ENCODE results near the gene MEX3A. TPM values are rescaled to one million over a fixed set of nuclear protein-coding genes. Genes with fewer than 3 reads are reported as not detected.

MEX3A gene
- total RNA-seq, 1 donor from 2014 or later = 37.6 TPM

DNA sequence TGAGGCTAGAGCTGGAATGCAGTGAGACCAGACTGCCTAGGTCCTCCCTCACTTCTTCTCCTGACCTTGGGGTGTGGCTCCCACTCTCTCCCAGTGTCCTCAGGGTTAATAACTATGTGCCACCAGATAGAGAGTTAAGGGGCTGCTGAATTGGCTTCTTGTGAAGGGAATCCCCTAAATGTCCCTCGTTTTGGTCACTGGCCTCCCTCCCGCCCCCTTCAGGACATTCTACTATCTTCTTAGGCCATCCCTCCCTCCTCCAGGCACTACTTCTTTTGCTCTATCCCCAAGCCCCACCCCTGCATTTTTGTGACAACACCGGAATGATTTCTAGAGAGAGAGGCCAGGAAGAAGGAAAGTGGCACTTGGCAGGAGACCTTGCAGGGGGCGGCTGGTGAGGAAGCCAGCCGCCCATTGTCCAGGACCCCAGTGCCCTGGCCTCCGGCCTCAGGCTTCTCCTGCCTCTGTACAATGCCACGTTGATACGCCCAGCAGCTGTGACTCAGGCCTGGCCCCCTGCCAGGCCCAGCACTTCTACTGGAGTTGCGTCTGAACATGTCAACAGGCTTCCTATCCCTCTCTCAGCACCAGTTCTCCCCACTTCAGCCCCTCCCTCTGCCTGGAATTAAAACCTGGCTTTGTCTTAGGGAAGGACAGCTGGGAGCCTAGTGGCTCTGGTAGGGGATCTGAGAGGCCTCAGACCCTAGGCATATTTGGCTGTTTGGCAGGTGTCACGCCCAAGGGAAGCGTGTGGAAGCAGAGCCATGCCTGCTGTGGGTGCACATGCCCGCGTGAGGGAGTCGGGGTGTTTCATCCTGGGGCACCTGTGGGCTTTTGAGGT, 41.3 kb upstream of the MEX3A start:
- Mint-ChIP-seq H3K9me3 (ENCODE audit: unreplicated experiment) (no peaks in the 10 kb centered on the region), H3K27ac (ENCODE audit: unreplicated experiment) (peak overlapping the region; percentile 100), H3K4me1 (ENCODE audit: low read depth, unreplicated experiment) (peaks cover 72% of the 10 kb centered on the region), H3K36me3 (ENCODE audit: low read depth, unreplicated experiment) (peaks cover 9% of the 10 kb centered on the region), H3K4me3 (ENCODE audit: unreplicated experiment) (peak overlapping the region; percentile 71), H3K27me3 (ENCODE audit: low read depth, unreplicated experiment) (no peaks in the 10 kb centered on the region)
- no peaks in the 10 kb centered on the region for H3K27me3 ChIP-seq (ENCODE audit: insufficient read depth, low read length)
- H3K4me3 ChIP-seq (ENCODE audit: insufficient read depth, low read depth, low read length) = peak overlapping the region; percentile 43
- H3K9me3 ChIP-seq (ENCODE audit: insufficient read depth, low read depth, low read length) = no peaks in the 10 kb centered on the region
- H3K36me3 ChIP-seq (ENCODE audit: insufficient read depth, low read length) = peaks cover 9% of the 10 kb centered on the region
- peak overlapping the region; percentile 100 for H3K27ac ChIP-seq (ENCODE audit: low read depth, low read length)
- peaks cover 51% of the 10 kb centered on the region for H4K20me1 ChIP-seq (ENCODE audit: insufficient read depth, low read length)
- TF ChIP-seq, protein P1, sequence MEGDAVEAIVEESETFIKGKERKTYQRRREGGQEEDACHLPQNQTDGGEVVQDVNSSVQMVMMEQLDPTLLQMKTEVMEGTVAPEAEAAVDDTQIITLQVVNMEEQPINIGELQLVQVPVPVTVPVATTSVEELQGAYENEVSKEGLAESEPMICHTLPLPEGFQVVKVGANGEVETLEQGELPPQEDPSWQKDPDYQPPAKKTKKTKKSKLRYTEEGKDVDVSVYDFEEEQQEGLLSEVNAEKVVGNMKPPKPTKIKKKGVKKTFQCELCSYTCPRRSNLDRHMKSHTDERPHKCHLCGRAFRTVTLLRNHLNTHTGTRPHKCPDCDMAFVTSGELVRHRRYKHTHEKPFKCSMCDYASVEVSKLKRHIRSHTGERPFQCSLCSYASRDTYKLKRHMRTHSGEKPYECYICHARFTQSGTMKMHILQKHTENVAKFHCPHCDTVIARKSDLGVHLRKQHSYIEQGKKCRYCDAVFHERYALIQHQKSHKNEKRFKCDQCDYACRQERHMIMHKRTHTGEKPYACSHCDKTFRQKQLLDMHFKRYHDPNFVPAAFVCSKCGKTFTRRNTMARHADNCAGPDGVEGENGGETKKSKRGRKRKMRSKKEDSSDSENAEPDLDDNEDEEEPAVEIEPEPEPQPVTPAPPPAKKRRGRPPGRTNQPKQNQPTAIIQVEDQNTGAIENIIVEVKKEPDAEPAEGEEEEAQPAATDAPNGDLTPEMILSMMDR (IDR thresholded peaks at IDR 0.05; ENCODE audit: insufficient read depth, low read depth, low read length) = no peak
- TF ChIP-seq EZH2 (IDR thresholded peaks at IDR 0.05; ENCODE audit: insufficient read depth, low read length) = no peak
- no peak overlapping the region for H2AFZ ChIP-seq (ENCODE audit: low read depth, low read length)
- H3K4me1 ChIP-seq (ENCODE audit: insufficient read depth, low read length) = peaks cover 87% of the 10 kb centered on the region
- H3K9ac ChIP-seq (ENCODE audit: low read length) = peak overlapping the region; percentile 93
- FAIRE-seq = no peak
- peaks cover 92% of the 10 kb centered on the region for H3K79me2 ChIP-seq (ENCODE audit: insufficient read depth, low read length)
- peak overlapping the region; percentile 84 for H3K4me2 ChIP-seq (ENCODE audit: low read length)
- DNase-seq (ENCODE audit: low read depth) = peak; percentile 95

DNA sequence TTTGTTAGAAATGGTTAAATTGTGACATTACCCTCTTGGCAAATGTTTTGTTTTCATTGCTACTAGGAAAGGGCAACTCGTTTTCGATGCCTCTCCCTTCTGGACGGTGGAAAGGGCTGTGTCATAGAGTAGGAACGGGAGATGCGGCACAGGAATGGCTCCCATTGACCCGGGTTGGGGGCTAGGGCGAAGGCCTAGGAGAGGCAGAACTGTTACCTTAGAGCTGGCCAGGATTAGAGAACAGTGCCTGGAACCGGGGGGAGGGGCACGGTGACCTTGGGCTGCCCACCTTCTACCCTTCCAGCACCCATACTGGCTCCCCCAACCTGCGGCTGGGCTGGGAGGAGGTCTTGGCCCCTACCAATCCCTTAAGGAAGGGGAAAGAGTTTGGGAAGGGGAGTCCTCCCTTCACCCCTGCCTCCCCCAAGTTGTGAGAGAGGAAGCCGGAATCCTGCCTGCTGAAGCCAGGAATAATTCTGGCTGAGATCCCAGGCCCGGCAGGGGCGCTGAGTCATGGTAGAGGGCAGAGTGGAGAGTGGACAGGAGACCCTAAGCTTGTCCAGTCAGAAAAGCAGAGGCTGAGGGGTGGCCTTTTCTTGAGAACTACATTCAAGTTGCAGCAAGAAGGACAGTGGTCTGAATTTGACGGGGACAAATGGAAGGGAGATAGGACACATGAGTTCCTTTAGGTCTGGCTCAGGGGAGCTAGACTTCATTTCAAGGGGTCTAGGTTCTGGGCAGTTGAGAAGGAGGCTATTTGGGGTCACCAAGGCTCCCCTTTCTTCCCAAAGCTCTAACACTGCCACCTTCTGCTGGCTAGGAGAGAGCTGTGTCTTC, 40.5 kb upstream of the MEX3A start:
- Histone ChIP-seq H3K4me2 (ENCODE audit: low read length) (peak overlapping the region; percentile 84), H3K4me1 (ENCODE audit: insufficient read depth, low read length) (peaks cover 87% of the 10 kb centered on the region), H3K36me3 (ENCODE audit: insufficient read depth, low read length) (peaks cover 12% of the 10 kb centered on the region), H4K20me1 (ENCODE audit: insufficient read depth, low read length) (peaks cover 53% of the 10 kb centered on the region), H3K9me3 (ENCODE audit: insufficient read depth, low read depth, low read length) (no peaks in the 10 kb centered on the region), H3K79me2 (ENCODE audit: insufficient read depth, low read length) (peaks cover 92% of the 10 kb centered on the region), H3K27me3 (ENCODE audit: insufficient read depth, low read length) (no peaks in the 10 kb centered on the region), H3K27ac (ENCODE audit: low read depth, low read length) (peak overlapping the region; percentile 100), H3K4me3 (ENCODE audit: insufficient read depth, low read depth, low read length) (peak overlapping the region; percentile 47), H2AFZ (ENCODE audit: low read depth, low read length) (no peak overlapping the region), H3K9ac (ENCODE audit: low read length) (peak overlapping the region; percentile 93)
- Mint-ChIP-seq H3K9me3 (ENCODE audit: unreplicated experiment) (no peaks in the 10 kb centered on the region), H3K27me3 (ENCODE audit: low read depth, unreplicated experiment) (no peaks in the 10 kb centered on the region), H3K4me3 (ENCODE audit: unreplicated experiment) (peak overlapping the region; percentile 71), H3K4me1 (ENCODE audit: low read depth, unreplicated experiment) (peaks cover 72% of the 10 kb centered on the region), H3K27ac (ENCODE audit: unreplicated experiment) (peak overlapping the region; percentile 100), H3K36me3 (ENCODE audit: low read depth, unreplicated experiment) (peaks cover 8% of the 10 kb centered on the region)
- peak; percentile 83 for DNase-seq (ENCODE audit: low read depth)
- FAIRE-seq = no peak
- TF ChIP-seq, protein P1 (IDR thresholded peaks at IDR 0.05; ENCODE audit: insufficient read depth, low read depth, low read length) = no peak
- TF ChIP-seq EZH2 (IDR thresholded peaks at IDR 0.05; ENCODE audit: insufficient read depth, low read length) = no peak

All from astrocyte (in vitro differentiated cells and primary cell).